Neural progenitor cell (in vitro differentiated cells): ENCODE results near the gene BCAT1. TPM values are rescaled to one million over a fixed set of nuclear protein-coding genes. Genes with fewer than 3 reads are reported as not detected.

ENCODE experiments used
- DNase-seq: peaks from one replicate; pipeline ENCODE4 v3.0.0-alpha.2; 2016; ENCODE audit warnings: low spot score
- H2AFZ ChIP-seq: fragments of 200-600 bp; sonication (generic); replicated peaks from 2 replicates; pipeline ENCODE4 v1.6.1; 2016; ENCODE audit warnings: antibody characterized with exemption
- H3F3A ChIP-seq: fragments of 200-600 bp; sonication (generic); 2 replicates; pipeline ENCODE4 v1.6.1; 2016; ENCODE audit warnings: antibody characterized with exemption, low read depth
- H3K27ac ChIP-seq: fragments of 200-600 bp; sonication (generic); 2 replicates; pipeline ENCODE4 v1.5.1; 2016; ENCODE audit warnings: mild to moderate bottlenecking
- H3K27me3 ChIP-seq: fragments of 200-600 bp; sonication (generic); 2 replicates; pipeline ENCODE4 v1.6.1; 2016; ENCODE audit warnings: mild to moderate bottlenecking, moderate library complexity
- H3K36me3 ChIP-seq: fragments of 200-600 bp; sonication (generic); 2 replicates; pipeline ENCODE4 v1.5.1; 2016
- H3K4me1 ChIP-seq: fragments of 200-600 bp; sonication (generic); 2 replicates; pipeline ENCODE4 v1.6.1; 2016; ENCODE audit warnings: mixed run types
- H3K4me2 ChIP-seq: fragments of 200-600 bp; sonication (generic); 2 replicates; pipeline ENCODE4 v1.6.1; 2016
- H3K4me3 ChIP-seq: fragments of 200-600 bp; sonication (generic); 2 replicates; pipeline ENCODE4 v1.5.1; 2016
- H3K79me2 ChIP-seq: fragments of 200-600 bp; sonication (generic); 2 replicates; pipeline ENCODE4 v1.6.1; 2016; ENCODE audit warnings: low read depth
- H3K9ac ChIP-seq: fragments of 200-600 bp; sonication (generic); 2 replicates; pipeline ENCODE4 v1.6.1; 2016
- H3K9me3 ChIP-seq: fragments of 200-600 bp; sonication (generic); 2 replicates; pipeline ENCODE4 v1.5.1; 2016; ENCODE audit warnings: low read depth
- H4K20me1 ChIP-seq: fragments of 200-600 bp; sonication (generic); 2 replicates; pipeline ENCODE4 v1.6.1; 2016; ENCODE audit warnings: low read depth
- H3K27ac Mint-ChIP-seq: 3 replicates; pipeline ENCODE4 v1.8.0; 2021; ENCODE audit warnings: mixed read lengths
- H3K27me3 Mint-ChIP-seq: 2 replicates; pipeline ENCODE4 v1.8.0; 2022; ENCODE audit warnings: low read depth, mild to moderate bottlenecking, inconsistent platforms, moderate library complexity, mixed read lengths; ENCODE audit not compliant: insufficient read depth
- H3K36me3 Mint-ChIP-seq: 3 replicates; pipeline ENCODE4 v1.8.0; 2021; ENCODE audit warnings: mixed read lengths
- H3K4me1 Mint-ChIP-seq: 3 replicates; pipeline ENCODE4 v1.8.0; 2021; ENCODE audit warnings: mixed read lengths
- H3K4me3 Mint-ChIP-seq: 3 replicates; pipeline ENCODE4 v1.8.0; 2021; ENCODE audit warnings: mild to moderate bottlenecking, moderate library complexity, mixed read lengths
- H3K9me3 Mint-ChIP-seq: 3 replicates; pipeline ENCODE4 v1.8.0; 2020; ENCODE audit warnings: mixed read lengths
- CTCF ChIP-seq: fragments of 200-600 bp; sonication (generic); IDR thresholded peaks from 2 replicates; pipeline ENCODE4 v1.5.1; 2017; ENCODE audit warnings: antibody characterized with exemption, mild to moderate bottlenecking
- EZH2 ChIP-seq: fragments of 200-600 bp; sonication (generic); IDR thresholded peaks from 2 replicates; pipeline ENCODE4 v1.6.1; 2017; ENCODE audit warnings: antibody characterized with exemption, mild to moderate bottlenecking, moderate library complexity
- EZH2phosphoT487 ChIP-seq: fragments of 200-600 bp; sonication (generic); IDR thresholded peaks from 2 replicates; pipeline ENCODE4 v1.6.1; 2017; ENCODE audit warnings: antibody characterized with exemption
- total RNA-seq: library from RNA; depleted of rRNA; stranded (reverse); fragments of >200 nt; gene quantifications from 2 replicates; pipeline ENCODE4 v1.2.3, GENCODE V29; 2015; ENCODE audit warnings: low replicate concordance

The BCAT1 gene
- total RNA-seq, 1 donor from 2014 or later, result 287 TPM

DNA sequence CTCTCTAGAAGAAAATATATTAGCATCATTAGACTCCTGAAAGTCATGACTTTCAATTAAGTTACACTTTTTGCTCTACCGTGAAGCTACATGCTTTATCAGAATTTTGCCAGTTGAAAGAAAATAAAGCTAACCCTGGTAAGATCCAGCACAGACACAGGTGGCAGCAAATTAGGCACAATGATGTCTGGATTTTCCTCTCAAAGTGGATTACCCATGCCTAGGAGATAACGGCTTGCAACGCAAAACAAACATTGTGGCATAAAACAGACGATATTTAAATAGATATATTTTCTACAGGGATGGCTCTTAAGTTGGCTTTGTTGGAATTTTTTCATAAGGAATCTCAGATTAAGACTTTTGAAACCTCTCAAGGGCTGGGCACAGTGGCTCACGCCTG, 33.4 kb downstream of the BCAT1 start:
- peaks cover 3% of the 10 kb centered on the region for H3K4me1 ChIP-seq
- peaks cover 58% of the 10 kb centered on the region for H4K20me1 ChIP-seq
- TF ChIP-seq CTCF, result no peak
- no peak for TF ChIP-seq EZH2
- no peak for TF ChIP-seq EZH2phosphoT487
- H3F3A ChIP-seq, result no peaks in the 10 kb centered on the region
- Mint-ChIP-seq H3K36me3 (peaks cover 18% of the 10 kb centered on the region), H3K4me1 (peaks cover 10% of the 10 kb centered on the region), H3K4me3 (no peak overlapping the region), H3K27ac (no peak overlapping the region), H3K27me3 (no peaks in the 10 kb centered on the region), H3K9me3 (peaks cover 5% of the 10 kb centered on the region)
- H3K27me3 ChIP-seq, result no peaks in the 10 kb centered on the region
- H3K36me3 ChIP-seq, result peaks cover 7% of the 10 kb centered on the region
- H3K4me2 ChIP-seq, result no peak overlapping the region
- no peak overlapping the region for H3K4me3 ChIP-seq
- DNase-seq, result no peak
- peaks cover 100% of the 10 kb centered on the region for H3K79me2 ChIP-seq
- no peak overlapping the region for H2AFZ ChIP-seq
- no peak overlapping the region for H3K27ac ChIP-seq
- no peak overlapping the region for H3K9ac ChIP-seq
- no peaks in the 10 kb centered on the region for H3K9me3 ChIP-seq

GRCh38 chr12:24913953-24914352, 34.9 kb downstream of the BCAT1 start:
- Histone ChIP-seq H4K20me1 (peaks cover 62% of the 10 kb centered on the region), H3K36me3 (peaks cover 7% of the 10 kb centered on the region), H3K27me3 (no peaks in the 10 kb centered on the region), H3K4me2 (no peak overlapping the region), H3K4me1 (peaks cover 3% of the 10 kb centered on the region), H3K27ac (no peak overlapping the region), H3K4me3 (no peak overlapping the region), H3K9ac (no peak overlapping the region), H2AFZ (no peak overlapping the region), H3K79me2 (peaks cover 100% of the 10 kb centered on the region), H3F3A (no peaks in the 10 kb centered on the region), H3K9me3 (no peaks in the 10 kb centered on the region)
- no peak overlapping the region for H3K4me3 Mint-ChIP-seq
- H3K27ac Mint-ChIP-seq, result no peak overlapping the region
- H3K9me3 Mint-ChIP-seq, result peaks cover 2% of the 10 kb centered on the region
- peaks cover 18% of the 10 kb centered on the region for H3K36me3 Mint-ChIP-seq
- peaks cover 10% of the 10 kb centered on the region for H3K4me1 Mint-ChIP-seq
- no peaks in the 10 kb centered on the region for H3K27me3 Mint-ChIP-seq
- no peak for TF ChIP-seq CTCF
- no peak for TF ChIP-seq EZH2
- no peak for TF ChIP-seq EZH2phosphoT487
- no peak for DNase-seq

DNA sequence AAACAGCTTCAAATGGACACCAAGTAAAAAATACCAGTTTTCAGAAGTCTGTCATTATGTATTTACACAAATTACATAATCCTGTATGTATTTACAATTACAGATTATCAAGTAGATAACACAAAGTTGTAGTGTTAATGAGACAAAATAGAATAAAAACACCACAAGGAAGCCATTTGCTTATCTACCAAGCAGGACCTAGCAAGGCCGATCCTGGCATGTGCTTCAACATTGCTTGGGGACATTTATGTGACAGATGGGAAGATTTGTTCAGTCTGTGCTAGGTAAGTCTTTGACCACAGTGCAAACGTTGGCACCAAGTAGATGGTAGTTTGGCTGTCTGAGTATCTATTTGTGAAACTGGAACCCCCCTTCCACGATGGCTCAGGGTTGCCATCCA, 35.8 kb downstream of the BCAT1 start:
- peaks cover 18% of the 10 kb centered on the region for H3K36me3 Mint-ChIP-seq
- TF ChIP-seq CTCF (no peak), EZH2 (no peak), EZH2phosphoT487 (no peak)
- no peak overlapping the region for H3K27ac Mint-ChIP-seq

More for the DNA sequence above, 35.8 kb downstream of the BCAT1 start:
- DNase-seq, result no peak
- Mint-ChIP-seq H3K4me3 (no peak overlapping the region), H3K9me3 (peaks cover 2% of the 10 kb centered on the region), H3K27me3 (no peaks in the 10 kb centered on the region), H3K4me1 (peaks cover 10% of the 10 kb centered on the region)
- H3K36me3 ChIP-seq, result peaks cover 7% of the 10 kb centered on the region
- H3K4me3 ChIP-seq, result no peak overlapping the region
- peaks cover 65% of the 10 kb centered on the region for H4K20me1 ChIP-seq
- no peak overlapping the region for H3K4me2 ChIP-seq
- no peak overlapping the region for H3K27ac ChIP-seq
- H3K27me3 ChIP-seq, result no peaks in the 10 kb centered on the region
- H3K9ac ChIP-seq, result no peak overlapping the region
- no peak overlapping the region for H2AFZ ChIP-seq
- H3K79me2 ChIP-seq, result peaks cover 99% of the 10 kb centered on the region
- H3K9me3 ChIP-seq, result no peaks in the 10 kb centered on the region
- peaks cover 3% of the 10 kb centered on the region for H3K4me1 ChIP-seq
- H3F3A ChIP-seq, result no peaks in the 10 kb centered on the region
